OCI-LY1 (cell line): Measurements from ENCODE around the gene RNF217.

Source experiments
- H2AFZ ChIP-seq: fragments of 200-600 bp; sonication (generic), shearing (Covaris generic); 2 replicates; pipeline ENCODE4 v1.6.0; 2014; ENCODE audit warnings: antibody characterized with exemption, mild to moderate bottlenecking, low read length
- H3F3A ChIP-seq: fragments of 200-600 bp; sonication (generic), shearing (Covaris generic); 2 replicates; pipeline ENCODE4 v1.6.0; 2014; ENCODE audit warnings: mild to moderate bottlenecking, antibody characterized with exemption, low read length, moderate library complexity; ENCODE audit not compliant: insufficient read depth
- H3K27ac ChIP-seq: fragments of 200-600 bp; sonication (generic); 2 replicates; pipeline ENCODE4 v1.5.1; 2014; ENCODE audit warnings: low read length, mixed run types, mild to moderate bottlenecking, low read depth; ENCODE audit not compliant: poor library complexity, severe bottlenecking
- H3K27me3 ChIP-seq: fragments of 200-600 bp; sonication (generic); 2 replicates; pipeline ENCODE4 v1.6.0; 2014; ENCODE audit warnings: antibody characterized with exemption, mild to moderate bottlenecking, low read length, moderate library complexity; ENCODE audit not compliant: insufficient read depth
- H3K36me3 ChIP-seq: fragments of 200-600 bp; sonication (generic); 2 replicates; pipeline ENCODE4 v1.6.1; 2014; ENCODE audit warnings: mild to moderate bottlenecking, antibody characterized with exemption, low read length, moderate library complexity, mixed read lengths; ENCODE audit not compliant: insufficient read depth
- H3K4me1 ChIP-seq: fragments of 200-600 bp; sonication (generic); 2 replicates; pipeline ENCODE4 v1.5.1; 2014; ENCODE audit warnings: mild to moderate bottlenecking, low read length, moderate library complexity; ENCODE audit not compliant: insufficient read depth, severe bottlenecking
- H3K4me2 ChIP-seq: fragments of 200-600 bp; sonication (generic), shearing (Covaris generic); 2 replicates; pipeline ENCODE4 v1.6.1; 2014; ENCODE audit warnings: low read length
- H3K4me3 ChIP-seq: fragments of 200-600 bp; sonication (generic); 2 replicates; pipeline ENCODE4 v1.5.1; 2014; ENCODE audit warnings: low read length, low read depth, mild to moderate bottlenecking, mixed read lengths; ENCODE audit not compliant: poor library complexity, severe bottlenecking
- H3K79me2 ChIP-seq: fragments of 200-600 bp; shearing (Covaris generic); 2 replicates; pipeline ENCODE4 v1.6.1; 2016; ENCODE audit warnings: mixed run types, low read length, mixed read lengths; ENCODE audit not compliant: insufficient read depth
- H3K9ac ChIP-seq: fragments of 200-600 bp; sonication (generic), shearing (Covaris generic); 2 replicates; pipeline ENCODE4 v1.6.1; 2014; ENCODE audit warnings: mild to moderate bottlenecking, low read length, mixed read lengths
- H3K9me2 ChIP-seq: fragments of 200-600 bp; sonication (generic), shearing (Covaris generic); 2 replicates; pipeline ENCODE4 v1.6.1; 2014; ENCODE audit warnings: low read depth, mild to moderate bottlenecking, low read length, mixed read lengths
- H3K9me3 ChIP-seq: fragments of 200-600 bp; shearing (Covaris generic); 2 replicates; pipeline ENCODE4 v1.6.1; 2014; ENCODE audit warnings: low read length, mixed read lengths
- H4K20me1 ChIP-seq: fragments of 200-600 bp; sonication (generic), shearing (Covaris generic); 2 replicates; pipeline ENCODE4 v1.6.0; 2016; ENCODE audit warnings: mild to moderate bottlenecking, low read length; ENCODE audit not compliant: insufficient read depth
- EZH2 ChIP-seq: fragments of 200-600 bp; sonication (generic), shearing (Covaris generic); IDR thresholded peaks from 2 replicates; pipeline ENCODE4 v1.8.0; 2017; ENCODE audit warnings: borderline replicate concordance, mixed run types, mild to moderate bottlenecking, antibody characterized with exemption, low read length, moderate library complexity, mixed read lengths
- TF ChIP-seq, protein P1 (sequence below): fragments of 200-600 bp; sonication (generic), shearing (Covaris generic); IDR thresholded peaks from 2 replicates; pipeline ENCODE4 v1.5.1; 2017; ENCODE audit warnings: mild to moderate bottlenecking, antibody characterized with exemption, low read length, moderate library complexity, mixed read lengths

The RNF217 gene

DNA sequence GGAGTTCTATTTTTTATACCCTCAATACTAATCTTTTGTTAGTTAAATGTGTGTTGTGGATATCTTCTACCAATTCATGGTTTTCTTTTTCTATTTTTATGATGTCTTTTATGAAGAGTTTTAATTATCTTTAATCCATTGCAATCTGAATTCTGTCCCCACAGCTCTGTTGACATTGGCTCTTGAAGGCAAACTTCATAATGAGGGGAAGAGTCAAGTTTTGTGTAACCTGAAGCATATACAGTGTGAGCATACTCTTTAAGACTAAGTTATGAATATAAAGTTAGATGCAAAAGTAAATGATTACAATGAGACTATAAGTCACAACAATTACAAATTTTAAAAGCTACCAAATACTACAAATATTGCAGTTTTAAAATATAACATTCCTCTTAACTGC, 34.2 kb downstream of the RNF217 start:
- Histone ChIP-seq H4K20me1 (no peaks in the 10 kb centered on the region), H2AFZ (no peak overlapping the region), H3K79me2 (no peaks in the 10 kb centered on the region), H3K4me3 (no peak overlapping the region), H3K4me2 (no peak overlapping the region), H3K9me3 (no peaks in the 10 kb centered on the region), H3K9me2 (no peaks in the 10 kb centered on the region), H3K36me3 (no peaks in the 10 kb centered on the region), H3F3A (no peaks in the 10 kb centered on the region), H3K9ac (no peak overlapping the region), H3K27ac (no peak overlapping the region), H3K4me1 (no peaks in the 10 kb centered on the region), H3K27me3 (0 out of 2 replicates have a peak, but pooled peaks cover 5% of the 10 kb centered on the region)
- TF ChIP-seq, protein P1, sequence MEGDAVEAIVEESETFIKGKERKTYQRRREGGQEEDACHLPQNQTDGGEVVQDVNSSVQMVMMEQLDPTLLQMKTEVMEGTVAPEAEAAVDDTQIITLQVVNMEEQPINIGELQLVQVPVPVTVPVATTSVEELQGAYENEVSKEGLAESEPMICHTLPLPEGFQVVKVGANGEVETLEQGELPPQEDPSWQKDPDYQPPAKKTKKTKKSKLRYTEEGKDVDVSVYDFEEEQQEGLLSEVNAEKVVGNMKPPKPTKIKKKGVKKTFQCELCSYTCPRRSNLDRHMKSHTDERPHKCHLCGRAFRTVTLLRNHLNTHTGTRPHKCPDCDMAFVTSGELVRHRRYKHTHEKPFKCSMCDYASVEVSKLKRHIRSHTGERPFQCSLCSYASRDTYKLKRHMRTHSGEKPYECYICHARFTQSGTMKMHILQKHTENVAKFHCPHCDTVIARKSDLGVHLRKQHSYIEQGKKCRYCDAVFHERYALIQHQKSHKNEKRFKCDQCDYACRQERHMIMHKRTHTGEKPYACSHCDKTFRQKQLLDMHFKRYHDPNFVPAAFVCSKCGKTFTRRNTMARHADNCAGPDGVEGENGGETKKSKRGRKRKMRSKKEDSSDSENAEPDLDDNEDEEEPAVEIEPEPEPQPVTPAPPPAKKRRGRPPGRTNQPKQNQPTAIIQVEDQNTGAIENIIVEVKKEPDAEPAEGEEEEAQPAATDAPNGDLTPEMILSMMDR = no peak
- TF ChIP-seq EZH2 = no peak

DNA sequence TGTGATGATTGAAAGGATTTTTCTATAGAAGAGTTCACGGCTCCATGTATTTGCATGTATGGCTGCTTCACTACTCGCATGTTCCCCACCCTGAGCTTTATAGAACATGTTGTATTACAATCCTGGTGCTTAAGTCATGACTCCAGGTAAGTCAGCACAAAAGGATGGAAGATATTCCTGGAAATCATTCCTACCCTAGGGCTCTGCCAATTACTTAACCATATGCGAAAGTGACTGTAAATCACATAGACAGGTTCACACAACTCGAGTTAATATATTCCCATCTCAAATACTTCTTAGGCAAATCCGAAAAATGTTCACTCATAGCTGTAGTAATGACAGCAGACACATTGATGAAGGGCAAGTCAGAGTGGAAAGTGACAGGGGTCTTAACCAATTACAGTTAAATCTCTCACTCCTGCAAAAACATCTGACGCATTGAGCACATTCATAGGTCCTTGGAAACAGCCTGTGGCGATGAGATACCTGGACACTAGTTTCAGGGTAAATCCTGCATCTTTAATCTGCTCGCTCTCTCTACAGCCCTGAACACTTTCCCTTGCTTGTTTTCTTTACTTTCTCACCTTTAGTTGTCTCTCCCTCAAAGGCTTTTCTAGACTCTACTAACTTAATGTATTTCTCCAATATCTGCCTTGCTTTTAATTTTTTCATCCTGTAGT, 35.1 kb downstream of the RNF217 start:
- Histone ChIP-seq H3K36me3 (no peaks in the 10 kb centered on the region), H3K4me2 (no peak overlapping the region), H3F3A (no peaks in the 10 kb centered on the region), H3K9ac (no peak overlapping the region), H3K9me2 (no peaks in the 10 kb centered on the region), H2AFZ (no peak overlapping the region), H4K20me1 (no peaks in the 10 kb centered on the region), H3K9me3 (no peaks in the 10 kb centered on the region), H3K27me3 (0 out of 2 replicates have a peak, but pooled peaks cover 5% of the 10 kb centered on the region), H3K4me1 (no peaks in the 10 kb centered on the region), H3K27ac (no peak overlapping the region), H3K4me3 (no peak overlapping the region), H3K79me2 (no peaks in the 10 kb centered on the region)
- TF ChIP-seq EZH2 = no peak
- TF ChIP-seq, protein P1 = no peak

DNA sequence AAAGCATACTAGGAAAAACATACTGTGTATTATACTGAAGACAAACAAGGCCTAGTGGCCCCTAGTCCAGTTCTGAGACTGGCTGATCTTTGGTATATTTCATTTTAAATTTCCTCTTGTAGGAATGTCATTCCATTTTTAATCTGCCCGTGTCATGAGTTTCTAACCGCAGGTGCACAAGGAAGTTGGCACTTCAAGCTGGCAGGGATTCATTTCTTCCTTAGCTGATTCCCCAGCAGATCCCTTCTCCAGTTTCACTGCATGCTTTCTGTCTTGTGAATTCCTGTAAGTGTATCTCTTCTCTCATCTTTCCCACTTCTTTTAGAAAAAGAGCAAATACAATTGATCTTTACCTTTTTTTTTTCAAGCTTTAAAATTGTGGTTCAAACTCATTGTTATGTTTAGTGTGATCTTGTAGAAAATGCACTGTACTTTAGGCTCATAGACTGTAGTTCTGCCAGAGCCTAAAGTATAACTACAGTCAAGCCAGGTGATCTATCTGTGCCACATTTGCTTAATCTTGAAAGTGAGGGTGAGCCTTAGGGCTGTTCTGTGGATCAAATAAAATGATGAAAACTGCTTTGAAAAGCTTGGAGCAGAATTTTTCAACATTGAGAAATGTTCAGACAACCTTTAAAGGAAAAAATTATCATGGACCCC, 37.0 kb downstream of the RNF217 start:
- Histone ChIP-seq H3K9me2 (no peaks in the 10 kb centered on the region), H3K9me3 (no peaks in the 10 kb centered on the region), H4K20me1 (no peaks in the 10 kb centered on the region), H3K9ac (no peak overlapping the region), H3K79me2 (no peaks in the 10 kb centered on the region), H3K4me3 (no peak overlapping the region), H3K36me3 (no peaks in the 10 kb centered on the region), H3K27ac (no peak overlapping the region), H3K4me1 (no peaks in the 10 kb centered on the region), H3F3A (no peaks in the 10 kb centered on the region), H3K4me2 (no peak overlapping the region), H2AFZ (no peak overlapping the region), H3K27me3 (0 out of 2 replicates have a peak, but pooled peaks cover 5% of the 10 kb centered on the region)
- no peak for TF ChIP-seq EZH2
- TF ChIP-seq, protein P1 = no peak
